ENCODE measurements around the gene PPA1.
"Not testable (repeated sequence)": the region's sequence is repeated elsewhere in the genome, so short reads cannot be mapped to it uniquely, and the experiment has no call there.

GRCh38 chr10:70237958-70238536, 4.8 kb upstream of the PPA1 start:
- TF ChIP-seq CTCF (IDR thresholded peaks at IDR 0.05); EZH2 (IDR thresholded peaks at IDR 0.05; ENCODE audit: borderline replicate concordance, insufficient read depth, low read depth, low read length, poor library complexity, severe bottlenecking): not testable (repeated sequence)

All from B cell (primary cell).